GM19468 (cell line): ENCODE measurements around the gene THBS2.

Experiments
- ATAC-seq: cut with Tn5 transposase; IDR thresholded peaks from one replicate; pipeline ENCODE4 v1.9.1; 2021; ENCODE audit warnings: mild to moderate bottlenecking, moderate library complexity, moderate number of reproducible peaks; ENCODE audit not compliant: unreplicated experiment; ENCODE audit errors: extremely low read depth

The THBS2 gene

GRCh38 chr6:169251822-169252504 is 1.7 kb downstream of the THBS2 start:
- ATAC-seq, result no peak

GRCh38 chr6:169251371-169251802 is 2.3 kb downstream of the THBS2 start:
- no peak for ATAC-seq

- no peak for ATAC-seq
Measured at GRCh38 chr6:169250660-169251059, 3.0 kb downstream of the THBS2 start.

GRCh38 chr6:169249057-169249456 is 4.6 kb downstream of the THBS2 start:
- ATAC-seq, result no peak

GRCh38 chr6:169248521-169248971 is 5.1 kb downstream of the THBS2 start:
- ATAC-seq, result no peak

GRCh38 chr6:169247991-169248390 is 5.7 kb downstream of the THBS2 start:
- no peak for ATAC-seq

GRCh38 chr6:169247419-169247818 is 6.2 kb downstream of the THBS2 start:
- ATAC-seq, result no peak

- no peak for ATAC-seq
Measured at GRCh38 chr6:169246445-169246844, 7.2 kb downstream of the THBS2 start.

GRCh38 chr6:169244684-169245383 is 8.8 kb downstream of the THBS2 start:
- no peak for ATAC-seq

GRCh38 chr6:169243661-169244060 is 10.0 kb downstream of the THBS2 start:
- ATAC-seq, result no peak

- no peak for ATAC-seq
Measured at GRCh38 chr6:169243186-169243585, 10.5 kb downstream of the THBS2 start.

GRCh38 chr6:169241688-169242350 is 11.8 kb downstream of the THBS2 start:
- ATAC-seq, result no peak

- ATAC-seq, result no peak
Measured at GRCh38 chr6:169240591-169241390, 12.9 kb downstream of the THBS2 start.

- ATAC-seq, result no peak
Measured at GRCh38 chr6:169240125-169240524, 13.5 kb downstream of the THBS2 start.

GRCh38 chr6:169239181-169239580 is 14.5 kb downstream of the THBS2 start:
- no peak for ATAC-seq

- no peak for ATAC-seq
Measured at GRCh38 chr6:169238766-169239165, 14.9 kb downstream of the THBS2 start.

- ATAC-seq, result no peak
Measured at GRCh38 chr6:169237496-169238134, 16.0 kb downstream of the THBS2 start.

GRCh38 chr6:169236988-169237387 is 16.7 kb downstream of the THBS2 start:
- no peak for ATAC-seq

GRCh38 chr6:169236545-169236944 is 17.1 kb downstream of the THBS2 start:
- no peak for ATAC-seq

- no peak for ATAC-seq
Measured at GRCh38 chr6:169235286-169235685, 18.4 kb downstream of the THBS2 start.
